Measurements from ENCODE around the gene PDE8A.

PDE8A gene

GRCh38 chr15:84960391-84961113 lies 21.1 kb upstream of the PDE8A start:
- ChIA-PET CTCF (interaction anchor here (0.6 kb wide), 1 partner anchor 84 kb away, joined by 3 read pairs; no protein-coding TSS in a partner anchor), POLR2A (ENCODE audit: low non-redundant PET) (no interaction called here)
- no peak for DNase-seq (ENCODE audit: low spot score)
- H3K27ac ChIP-seq, result no peak overlapping the region
- TF ChIP-seq CTCF (conservative IDR thresholded peaks at IDR 0.05; ENCODE audit: low read depth), result no peak

DNA sequence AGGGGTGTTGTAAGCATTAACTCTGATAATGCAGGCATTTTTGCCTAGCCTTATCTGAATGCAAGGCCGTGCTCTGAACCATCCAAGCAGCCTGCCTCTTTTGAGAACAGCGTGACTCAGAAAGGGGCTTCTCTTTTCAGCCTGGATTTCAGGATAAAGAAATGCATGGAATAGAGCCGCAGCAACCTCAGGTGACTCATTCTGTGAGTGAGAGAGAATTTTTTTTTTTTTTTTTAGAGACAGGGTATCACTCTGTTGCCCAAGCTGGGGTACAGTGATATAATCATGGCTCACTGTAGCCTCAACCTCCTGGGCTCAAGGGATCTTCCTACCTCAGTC lies 20.6 kb upstream of the PDE8A start:
- POLR2A ChIA-PET (ENCODE audit: low non-redundant PET), result interaction anchor here (0.6 kb wide), 1 partner anchor 11 kb away, joined by 3 read pairs; no protein-coding TSS in a partner anchor
- H3K27ac ChIP-seq, result no peak overlapping the region
- no peak for DNase-seq (ENCODE audit: low spot score)
- CTCF ChIA-PET, result no interaction called here
- no peak for TF ChIP-seq CTCF (conservative IDR thresholded peaks at IDR 0.05; ENCODE audit: low read depth)

DNA sequence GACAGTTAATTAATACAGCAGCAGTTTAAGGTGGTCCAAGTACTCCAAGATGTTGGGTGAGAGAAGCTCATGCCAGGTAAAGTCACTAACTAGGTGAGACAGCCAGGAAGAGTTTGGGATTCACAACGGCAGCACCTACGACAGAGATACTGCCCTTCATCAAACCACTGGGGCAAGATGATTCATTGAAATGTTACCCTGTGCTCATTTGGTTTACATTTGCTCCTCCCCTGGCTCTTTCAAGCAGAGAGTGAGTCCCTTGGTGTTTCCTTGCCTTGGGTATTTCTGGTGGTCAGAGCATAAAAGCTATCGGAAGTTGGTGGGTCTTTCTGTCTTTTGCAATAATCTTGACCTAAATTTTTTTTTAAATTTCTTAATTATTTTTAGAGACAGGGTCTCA lies 19.9 kb upstream of the PDE8A start:
- ChIA-PET CTCF (interaction anchor here (0.6 kb wide), 1 partner anchor 62 kb away, joined by 7 read pairs; no protein-coding TSS in a partner anchor), POLR2A (ENCODE audit: low non-redundant PET) (interaction anchor here (0.6 kb wide), 1 partner anchor 10 kb away, joined by 3 read pairs; no protein-coding TSS in a partner anchor)
- no peak for DNase-seq (ENCODE audit: low spot score)
- no peak overlapping the region for H3K27ac ChIP-seq
- no peak for TF ChIP-seq CTCF (conservative IDR thresholded peaks at IDR 0.05; ENCODE audit: low read depth)

GRCh38 chr15:84962955-84963354 lies 18.7 kb upstream of the PDE8A start:
- DNase-seq (ENCODE audit: low spot score), result no peak
- ChIA-PET POLR2A (ENCODE audit: low non-redundant PET) (no interaction called here), CTCF (no interaction called here)
- H3K27ac ChIP-seq, result no peak overlapping the region
- TF ChIP-seq CTCF (conservative IDR thresholded peaks at IDR 0.05; ENCODE audit: low read depth), result no peak

- no peak for TF ChIP-seq CTCF (conservative IDR thresholded peaks at IDR 0.05; ENCODE audit: low read depth)
- POLR2A ChIA-PET (ENCODE audit: low non-redundant PET), result no interaction called here
- CTCF ChIA-PET, result no interaction called here
- no peak for DNase-seq (ENCODE audit: low spot score)
- no peak overlapping the region for H3K27ac ChIP-seq
Observed at GRCh38 chr15:84967380-84967779, 14.3 kb upstream of the PDE8A start.

DNA sequence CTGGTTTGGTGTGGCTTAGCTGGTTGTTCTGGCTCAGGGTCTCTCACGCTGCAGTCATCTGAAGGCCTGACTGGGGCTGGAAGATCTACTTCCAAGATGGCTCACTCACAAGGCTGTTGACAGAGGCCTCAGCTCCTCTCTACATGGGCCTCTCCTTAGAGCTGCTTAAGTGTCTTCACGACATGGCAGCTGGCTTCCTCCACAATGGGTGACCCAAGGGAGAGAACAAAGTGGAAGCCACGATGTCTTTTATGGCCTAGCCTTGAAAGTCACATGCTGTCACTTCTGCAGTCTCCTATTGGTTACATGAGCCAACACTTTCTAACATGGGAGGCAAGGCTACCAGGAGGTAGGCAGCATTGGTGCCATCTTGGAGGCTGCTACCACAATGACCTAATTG lies 13.4 kb upstream of the PDE8A start:
- POLR2A ChIA-PET (ENCODE audit: low non-redundant PET), result no interaction called here
- TF ChIP-seq CTCF (conservative IDR thresholded peaks at IDR 0.05; ENCODE audit: low read depth), result no peak
- CTCF ChIA-PET, result no interaction called here
- DNase-seq (ENCODE audit: low spot score), result no peak
- no peak overlapping the region for H3K27ac ChIP-seq
